Mesenchymal stem cell (in vitro differentiated cells and primary cell): ENCODE measurements around the gene EEF1AKMT3.
A peak's percentile ranks its signal among the peaks of the same experiment; 100 is the strongest.
"Not testable (repeated sequence)": the region's sequence is repeated elsewhere in the genome, so short reads cannot be mapped to it uniquely, and the experiment has no call there.

Experiments
- DNase-seq: peaks from one replicate; pipeline ENCODE4 v3.0.0-alpha.2; 2013
- H2AFZ ChIP-seq: one replicate; pipeline ENCODE4 v1.6.1; 2013; ENCODE audit warnings: low read depth, mild to moderate bottlenecking, control low read depth, inconsistent platforms, low read length, moderate library complexity
- H2AK5ac ChIP-seq: 2 replicates; pipeline ENCODE4 v1.6.1; 2013; ENCODE audit warnings: low read length, moderate library complexity, mild to moderate bottlenecking, inconsistent platforms; ENCODE audit not compliant: severe bottlenecking
- H2BK120ac ChIP-seq: one replicate; pipeline ENCODE4 v1.6.1; 2013; ENCODE audit warnings: low read depth, mild to moderate bottlenecking, inconsistent platforms, low read length, moderate library complexity
- H2BK12ac ChIP-seq, 2 experiments: one replicate each; pipeline ENCODE4 v1.6.1; 2013; ENCODE audit warnings: inconsistent platforms in 2 of 2, low read length in 2 of 2, mild to moderate bottlenecking in 2 of 2, moderate library complexity in 2 of 2, control low read depth in 1 of 2
- H2BK15ac ChIP-seq: one replicate; pipeline ENCODE4 v1.6.1; 2013; ENCODE audit warnings: mild to moderate bottlenecking, low read depth, inconsistent platforms; ENCODE audit not compliant: poor library complexity, severe bottlenecking
- H2BK5ac ChIP-seq: 2 replicates; pipeline ENCODE4 v1.6.1; 2013; ENCODE audit warnings: low read depth, mild to moderate bottlenecking, low read length, control low read depth, inconsistent platforms; ENCODE audit not compliant: poor library complexity, severe bottlenecking
- H3K14ac ChIP-seq, 2 experiments: one replicate each; pipeline ENCODE4 v1.6.1; 2013; ENCODE audit warnings: inconsistent platforms in 2 of 2, low read length in 2 of 2, control low read depth in 1 of 2, mild to moderate bottlenecking in 1 of 2, moderate library complexity in 1 of 2
- H3K18ac ChIP-seq, 2 experiments: one replicate each; pipeline ENCODE4 v1.6.1; 2013; ENCODE audit warnings: inconsistent platforms in 2 of 2, low read length in 2 of 2, control low read depth in 1 of 2, low read depth in 1 of 2, mild to moderate bottlenecking in 1 of 2
- H3K23ac ChIP-seq, 2 experiments: one replicate each; pipeline ENCODE4 v1.6.1; 2013; ENCODE audit warnings: inconsistent platforms in 2 of 2, low read length in 2 of 2, mild to moderate bottlenecking in 2 of 2, moderate library complexity in 2 of 2, control low read depth in 1 of 2
- H3K27ac ChIP-seq: 2 replicates; pipeline ENCODE4 v1.5.1; 2013; ENCODE audit warnings: mild to moderate bottlenecking, moderate library complexity, low read length, control low read depth, inconsistent platforms; ENCODE audit not compliant: poor library complexity, severe bottlenecking
- H3K27me3 ChIP-seq, 2 experiments: 2 replicates each; pipeline versions ENCODE4 v1.6.1 to v1.7.0; 2013; ENCODE audit warnings: low read length in 2 of 2, mild to moderate bottlenecking in 2 of 2, moderate library complexity in 2 of 2, control low read depth in 1 of 2, inconsistent platforms in 1 of 2; ENCODE audit not compliant: control insufficient read depth in 1 of 2, insufficient read depth in 1 of 2
- H3K36me3 ChIP-seq, 2 experiments: 2 replicates each; pipeline versions ENCODE4 v1.6.1 to v1.7.0; 2013; ENCODE audit warnings: low read length in 2 of 2, control low read depth in 1 of 2, inconsistent platforms in 1 of 2, low read depth in 1 of 2, mild to moderate bottlenecking in 1 of 2; ENCODE audit not compliant: insufficient read depth in 2 of 2, control insufficient read depth in 1 of 2
- H3K4ac ChIP-seq, 2 experiments: one replicate each; pipeline ENCODE4 v1.6.1; 2013; ENCODE audit warnings: inconsistent platforms in 2 of 2, low read length in 2 of 2, mild to moderate bottlenecking in 2 of 2, moderate library complexity in 2 of 2, control low read depth in 1 of 2, low read depth in 1 of 2
- H3K4me1 ChIP-seq: 2 replicates; pipeline ENCODE4 v1.6.1; 2013; ENCODE audit warnings: low read depth, low read length, control low read depth; ENCODE audit not compliant: control insufficient read depth, insufficient read depth
- H3K4me2 ChIP-seq: 2 replicates; pipeline ENCODE4 v1.6.1; 2013; ENCODE audit warnings: low read length, mild to moderate bottlenecking, inconsistent platforms; ENCODE audit not compliant: poor library complexity, severe bottlenecking
- H3K4me3 ChIP-seq, 2 experiments: 2 replicates each; pipeline versions ENCODE4 v1.5.1 to v1.7.0; 2013; ENCODE audit warnings: low read length in 2 of 2, mild to moderate bottlenecking in 2 of 2, control low read depth in 1 of 2, low read depth in 1 of 2; ENCODE audit not compliant: insufficient read depth in 1 of 2
- H3K79me1 ChIP-seq: replicated peaks from 2 replicates; pipeline ENCODE4 v1.6.1; 2013; ENCODE audit warnings: mild to moderate bottlenecking, control low read depth, low read length, inconsistent platforms; ENCODE audit not compliant: poor library complexity, severe bottlenecking
- H3K9ac ChIP-seq: 2 replicates; pipeline ENCODE4 v1.7.0; 2013; ENCODE audit warnings: mild to moderate bottlenecking, low read length, moderate library complexity
- H3K9me3 ChIP-seq: 2 replicates; pipeline ENCODE4 v1.7.0; 2013; ENCODE audit warnings: mild to moderate bottlenecking, low read length; ENCODE audit not compliant: control insufficient read depth
- H4K8ac ChIP-seq: one replicate; pipeline ENCODE4 v1.6.1; 2013; ENCODE audit warnings: inconsistent platforms, mild to moderate bottlenecking, low read length, moderate library complexity
- H4K91ac ChIP-seq: one replicate; pipeline ENCODE4 v1.6.1; 2013; ENCODE audit warnings: mild to moderate bottlenecking, low read length, inconsistent platforms
- whole genome bisulfite sequencing: methylation state at CpG from one replicate; pipeline ENCODE4 v1.1.7; 2013; ENCODE audit warnings: mixed read lengths; 5-methylcytosine and 5-hydroxymethylcytosine counted together

EEF1AKMT3 gene

DNA sequence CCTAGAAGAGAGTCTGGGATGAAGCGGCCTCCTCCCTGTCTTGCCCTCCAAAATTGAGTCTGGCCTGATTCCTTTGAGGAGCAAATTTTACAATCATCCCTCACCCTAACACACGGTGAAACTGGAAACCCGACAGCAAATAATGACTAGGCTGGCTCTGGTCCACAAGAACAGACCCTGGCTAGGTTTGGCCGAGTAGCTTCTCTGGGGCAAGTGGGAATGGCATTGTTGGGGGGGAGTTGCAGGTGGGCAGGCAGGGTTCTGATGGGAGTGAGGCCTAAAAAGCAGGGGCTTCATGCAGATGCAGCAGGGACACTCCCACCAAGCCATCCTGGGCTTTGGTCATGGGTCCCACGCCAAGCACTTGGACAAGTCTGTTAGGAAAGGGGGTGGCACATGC is 48.6 kb downstream of the EEF1AKMT3 start:
- not testable (repeated sequence) for H2BK12ac ChIP-seq, H3K9ac ChIP-seq, H3K27ac ChIP-seq, H2AFZ ChIP-seq, H2BK120ac ChIP-seq, H3K9me3 ChIP-seq, H3K18ac ChIP-seq, DNase-seq, H3K4me2 ChIP-seq, H2BK5ac ChIP-seq, H2AK5ac ChIP-seq, H3K14ac ChIP-seq, H3K4ac ChIP-seq, H3K4me1 ChIP-seq, H3K27me3 ChIP-seq, H3K4me3 ChIP-seq, H3K23ac ChIP-seq, H4K91ac ChIP-seq
- H3K79me1 ChIP-seq: peaks cover 41% of the 10 kb centered on the region
- peak overlapping the region; percentile 61 for H2BK15ac ChIP-seq
- peak overlapping the region; percentile 41 for H4K8ac ChIP-seq
- 98% methylated on average over 4 of the region's 5 CpGs for WGBS
- peaks cover 75 to 93% of the 10 kb centered on the region in 2 experiments for H3K36me3 ChIP-seq

DNA sequence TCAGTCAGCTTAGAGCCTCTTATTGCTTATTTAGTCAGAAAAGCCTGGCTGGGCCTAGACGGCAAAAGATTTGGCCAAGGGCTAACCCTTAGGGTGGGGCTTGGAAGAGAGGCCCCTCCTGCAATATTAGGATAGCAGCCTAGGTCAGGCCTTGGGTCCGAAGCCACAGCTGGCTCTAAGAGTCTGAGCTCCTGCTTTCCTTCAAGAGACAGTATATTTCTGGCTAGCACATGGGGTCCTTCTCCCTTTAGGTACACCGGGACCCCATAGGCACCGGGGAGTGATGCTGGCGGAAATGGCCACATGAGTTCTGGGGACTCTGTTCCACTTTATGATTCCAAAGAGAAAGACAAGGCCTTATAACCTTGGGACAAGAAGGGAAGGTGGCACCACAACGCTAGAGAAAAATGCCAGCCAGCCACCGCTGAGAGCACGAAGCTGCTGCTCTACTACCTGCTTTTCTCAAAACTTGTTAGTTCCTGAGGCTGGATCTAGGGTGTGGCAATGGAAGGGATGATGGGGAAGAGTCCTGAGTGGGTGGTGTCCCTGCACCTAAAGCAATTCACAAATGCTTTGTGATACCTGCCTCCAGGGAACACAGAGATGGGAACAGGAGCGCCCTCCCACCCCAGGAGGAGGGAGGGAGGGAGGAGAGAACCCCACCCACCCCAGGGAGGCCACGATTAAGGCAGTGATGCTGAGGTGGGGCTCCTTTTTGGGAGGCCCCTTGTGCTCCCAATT is 49.2 kb downstream of the EEF1AKMT3 start:
- Histone ChIP-seq H2BK120ac (no peak overlapping the region), H3K18ac (no peak overlapping the region), H3K27ac (no peak overlapping the region), H2AFZ (no peak overlapping the region), H3K9me3 (no peaks in the 10 kb centered on the region), H3K4me1 (no peaks in the 10 kb centered on the region), H3K27me3 (no peaks in the 10 kb centered on the region), H2BK12ac (no peak overlapping the region), H3K9ac (no peak overlapping the region), H3K23ac (no peak overlapping the region), H3K79me1 (peaks cover 47% of the 10 kb centered on the region), H4K91ac (no peak overlapping the region), H2BK15ac (no peak overlapping the region), H2AK5ac (no peak overlapping the region), H3K36me3 (peaks cover 80 to 95% of the 10 kb centered on the region in 2 experiments), H4K8ac (no peak overlapping the region), H3K14ac (no peak overlapping the region), H2BK5ac (no peak overlapping the region), H3K4me2 (no peak overlapping the region), H3K4ac (no peak overlapping the region), H3K4me3 (no peak overlapping the region)
- 98% methylated on average over 10 of the region's 10 CpGs for WGBS
- no peak for DNase-seq

DNA sequence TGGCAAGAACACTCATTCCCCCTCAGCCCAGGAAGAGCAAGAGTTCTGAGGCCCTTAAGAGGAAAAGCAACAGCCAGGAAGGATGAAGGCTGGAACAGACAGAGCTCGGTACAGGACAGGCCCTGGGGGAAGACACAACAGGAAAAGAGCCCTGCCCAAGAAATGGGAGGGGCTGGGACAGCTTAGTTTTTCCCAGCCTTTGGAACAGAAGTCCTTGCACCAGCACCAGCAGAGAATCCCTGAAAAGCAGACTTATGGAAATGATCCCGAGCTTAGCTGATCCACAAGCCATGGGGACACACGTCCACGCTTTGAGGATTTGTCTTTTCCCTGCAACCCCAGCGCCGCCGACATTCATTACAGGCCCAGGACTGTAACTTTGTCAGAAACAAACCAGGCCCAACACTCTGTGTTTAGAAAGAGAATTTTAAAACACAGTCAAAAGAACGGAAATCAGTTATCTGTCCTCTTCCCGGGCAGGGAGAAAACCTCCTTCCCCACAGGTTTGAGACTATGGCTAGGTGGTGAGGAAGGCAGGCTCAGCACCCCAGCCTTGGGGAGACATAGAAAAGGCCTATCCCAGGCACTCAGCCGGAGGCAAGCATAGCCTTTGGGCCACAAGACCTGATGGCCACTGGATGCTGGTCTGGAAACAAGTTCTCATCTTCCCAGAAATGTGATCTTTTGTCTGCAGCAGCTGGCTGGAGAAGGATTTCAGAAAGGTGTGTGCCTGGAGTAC is 50.1 kb downstream of the EEF1AKMT3 start:
- Histone ChIP-seq H2BK5ac (no peak overlapping the region), H3K18ac (no peak overlapping the region), H3K36me3 (peaks cover 85 to 98% of the 10 kb centered on the region in 2 experiments), H3K27ac (no peak overlapping the region), H3K9ac (peak overlapping the region; percentile 20), H4K8ac (peak overlapping the region; percentile 10), H3K4ac (no peak overlapping the region), H3K27me3 (no peaks in the 10 kb centered on the region), H3K4me1 (no peaks in the 10 kb centered on the region), H3K14ac (no peak overlapping the region), H2BK12ac (no peak overlapping the region), H2AK5ac (no peak overlapping the region), H2AFZ (no peak overlapping the region), H3K4me3 (no peak overlapping the region), H3K79me1 (peaks cover 55% of the 10 kb centered on the region), H2BK120ac (no peak overlapping the region), H2BK15ac (no peak overlapping the region), H3K4me2 (no peak overlapping the region), H3K23ac (no peak overlapping the region), H4K91ac (no peak overlapping the region), H3K9me3 (no peaks in the 10 kb centered on the region)
- WGBS: 97% methylated on average over 10 of the region's 10 CpGs
- DNase-seq: no peak

DNA sequence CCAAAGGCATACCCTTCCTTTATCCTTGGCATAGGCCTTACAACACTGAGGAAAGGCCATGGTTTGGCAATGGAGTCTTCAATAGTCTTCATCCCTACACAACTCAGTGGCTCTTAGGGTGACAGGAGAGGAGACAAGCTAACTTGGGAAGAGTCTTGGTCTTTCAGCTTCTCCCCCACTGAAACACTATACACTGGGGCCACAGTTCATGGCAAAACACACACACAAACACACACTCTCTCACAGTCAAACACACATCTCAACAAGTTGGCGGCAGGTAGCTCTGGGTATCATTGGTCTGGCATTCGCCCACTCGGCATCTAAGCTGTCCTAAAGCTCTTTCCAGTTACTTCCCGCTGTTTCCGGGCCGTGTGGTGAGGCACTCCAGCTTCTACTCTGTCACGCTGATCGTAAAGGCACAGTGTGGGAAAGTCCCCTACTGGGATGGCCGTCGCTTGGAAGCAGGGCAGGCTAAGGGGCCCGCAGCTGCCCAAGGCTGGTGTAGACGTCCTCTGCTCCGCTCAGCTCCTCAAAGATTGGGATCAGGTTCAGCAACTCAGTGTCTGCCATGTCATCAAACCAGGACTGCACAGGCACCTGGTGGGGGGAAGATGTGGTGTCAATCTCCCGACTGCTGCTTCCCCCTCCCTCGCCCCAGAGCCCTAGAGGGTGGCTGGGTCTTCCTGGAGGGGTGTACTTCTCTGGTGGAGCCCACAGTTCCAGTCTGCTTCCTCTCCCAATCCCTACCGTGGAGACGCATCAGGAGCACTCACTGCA is 50.9 kb downstream of the EEF1AKMT3 start:
- Histone ChIP-seq H2AK5ac (no peak overlapping the region), H2BK120ac (no peak overlapping the region), H3K9me3 (no peaks in the 10 kb centered on the region), H3K4ac (no peak overlapping the region), H3K27me3 (no peaks in the 10 kb centered on the region), H3K27ac (no peak overlapping the region), H4K8ac (peak overlapping the region; percentile 10), H3K14ac (no peak overlapping the region), H2AFZ (no peak overlapping the region), H3K36me3 (peaks cover 90 to 99% of the 10 kb centered on the region in 2 experiments), H3K4me2 (no peak overlapping the region), H3K23ac (no peak overlapping the region), H2BK5ac (no peak overlapping the region), H3K9ac (no peak overlapping the region), H3K4me3 (no peak overlapping the region), H4K91ac (no peak overlapping the region), H3K79me1 (peaks cover 56% of the 10 kb centered on the region), H3K4me1 (no peaks in the 10 kb centered on the region), H3K18ac (no peak overlapping the region), H2BK12ac (no peak overlapping the region), H2BK15ac (no peak overlapping the region)
- DNase-seq: no peak
- WGBS: 99% methylated on average over 17 of the region's 17 CpGs
